ENCODE results near the gene GADL1. TPM values are rescaled to one million over a fixed set of nuclear protein-coding genes. Genes with fewer than 3 reads are reported as not detected.

The GADL1 gene
- total RNA-seq, 1 donor from 2014 or later, result 25.1 TPM

DNA sequence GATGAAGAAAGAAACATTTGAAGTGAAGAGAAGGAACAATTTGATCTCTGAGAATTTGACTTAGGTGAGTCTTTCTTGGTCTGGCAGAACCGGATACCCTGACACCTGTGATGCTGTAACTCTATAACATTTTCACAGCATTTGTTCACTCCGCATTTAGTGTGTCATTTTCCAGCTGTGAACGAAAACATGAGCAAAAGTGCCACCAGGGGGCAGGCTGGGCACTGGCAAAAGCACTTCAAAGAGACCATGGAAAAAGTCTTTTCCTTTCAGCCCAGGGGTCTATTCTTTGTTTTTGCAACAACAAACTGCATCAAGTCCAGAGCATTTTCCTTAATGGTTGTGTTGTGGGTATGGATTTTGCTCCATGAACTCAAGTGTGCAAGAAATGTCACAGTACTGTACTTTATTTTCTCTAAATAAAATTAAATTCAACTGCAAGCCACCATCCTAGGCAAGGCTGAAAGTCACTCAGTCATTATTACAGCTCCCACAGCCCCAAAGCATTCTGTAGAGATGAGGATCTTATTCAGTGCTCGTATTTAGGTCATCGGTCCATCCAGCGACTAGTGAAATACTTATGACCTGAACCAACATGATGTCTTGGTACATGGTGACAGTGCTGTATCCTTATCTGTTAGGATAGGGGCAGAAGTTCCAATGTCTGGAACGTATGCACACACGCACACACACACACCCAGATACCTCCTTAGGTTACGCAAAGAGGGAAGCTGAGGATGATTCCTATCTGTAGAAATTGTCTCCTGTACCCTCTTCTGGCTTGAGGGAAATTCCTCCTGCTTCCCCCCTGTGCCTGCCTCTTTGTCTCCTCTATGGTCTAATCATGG lies 125.5 kb downstream of the GADL1 start:
- Histone ChIP-seq H3K27ac (ENCODE audit: low read depth, low read length) (no peak overlapping the region), H3K4me3 (ENCODE audit: low read length in 3 of 3) (no peak overlapping the region), H3K9me3 (ENCODE audit: control insufficient read depth in 3 of 3, low read length in 3 of 3) (no peaks in the 10 kb centered on the region), H3K9ac (ENCODE audit: low read depth in 1 of 3, low read length in 3 of 3) (no peak overlapping the region), H3K36me3 (ENCODE audit: control insufficient read depth in 3 of 3, insufficient read depth in 3 of 3, low read length in 3 of 3) (no peaks in the 10 kb centered on the region), H3K27me3 (ENCODE audit: control insufficient read depth in 3 of 3, insufficient read depth in 3 of 3, low read length in 3 of 3) (no peaks in the 10 kb centered on the region), H3K4me1 (ENCODE audit: control insufficient read depth in 3 of 3, insufficient read depth in 3 of 3, low read length in 3 of 3) (peaks cover 7 to 18% (median 11%) of the 10 kb centered on the region in 3 donors)

DNA sequence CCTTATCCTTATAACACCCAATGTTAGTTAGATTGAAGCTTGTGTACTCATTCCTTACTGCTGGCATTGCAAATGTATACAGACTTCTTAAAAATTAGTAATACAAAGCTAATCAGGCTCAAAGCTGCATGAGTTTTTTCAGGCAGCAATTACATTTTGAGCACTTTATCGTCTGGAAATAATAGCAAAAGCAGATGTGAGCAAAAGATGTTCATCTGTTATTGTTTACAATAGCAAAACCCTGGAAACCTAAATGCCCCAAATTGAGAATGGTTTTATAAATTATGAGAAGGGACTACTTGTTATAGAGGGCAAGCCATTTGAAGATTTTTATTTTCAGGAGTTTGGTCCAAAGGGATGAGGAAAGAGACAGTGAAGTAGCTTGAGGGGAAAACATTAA lies 126.4 kb downstream of the GADL1 start:
- Histone ChIP-seq H3K27ac (ENCODE audit: low read depth, low read length) (no peak overlapping the region), H3K9me3 (ENCODE audit: control insufficient read depth in 3 of 3, low read length in 3 of 3) (no peaks in the 10 kb centered on the region), H3K4me3 (ENCODE audit: low read length in 3 of 3) (no peak overlapping the region), H3K4me1 (ENCODE audit: control insufficient read depth in 3 of 3, insufficient read depth in 3 of 3, low read length in 3 of 3) (peaks cover 7 to 18% (median 11%) of the 10 kb centered on the region in 3 donors), H3K36me3 (ENCODE audit: control insufficient read depth in 3 of 3, insufficient read depth in 3 of 3, low read length in 3 of 3) (no peaks in the 10 kb centered on the region), H3K9ac (ENCODE audit: low read depth in 1 of 3, low read length in 3 of 3) (no peak overlapping the region), H3K27me3 (ENCODE audit: control insufficient read depth in 3 of 3, insufficient read depth in 3 of 3, low read length in 3 of 3) (no peaks in the 10 kb centered on the region)

DNA sequence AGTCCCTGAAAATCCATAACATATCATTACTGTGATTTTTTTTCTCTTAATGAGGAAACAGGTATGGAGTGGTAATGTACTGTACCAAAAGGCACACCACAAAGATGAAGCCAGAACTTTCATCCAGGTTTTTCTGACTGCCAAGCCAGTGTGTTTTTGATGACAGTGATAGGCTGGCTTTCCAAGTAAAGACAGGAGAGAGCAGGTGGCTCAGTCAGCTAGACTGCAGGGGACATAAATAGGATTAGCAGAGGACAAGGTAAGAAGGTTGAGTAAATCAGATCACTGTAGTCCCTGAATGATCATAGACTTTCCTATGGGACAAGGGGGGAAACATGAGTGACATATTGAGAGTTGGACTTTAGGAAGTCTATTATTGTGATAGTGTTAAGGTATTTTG lies 127.9 kb downstream of the GADL1 start:
- Histone ChIP-seq H3K4me3 (ENCODE audit: low read length in 3 of 3) (no peak overlapping the region), H3K27ac (ENCODE audit: low read depth, low read length) (peak overlapping the region; percentile 17), H3K27me3 (ENCODE audit: control insufficient read depth in 3 of 3, insufficient read depth in 3 of 3, low read length in 3 of 3) (no peaks in the 10 kb centered on the region), H3K4me1 (ENCODE audit: control insufficient read depth in 3 of 3, insufficient read depth in 3 of 3, low read length in 3 of 3) (peaks cover 7 to 18% (median 11%) of the 10 kb centered on the region in 3 donors), H3K9ac (ENCODE audit: low read depth in 1 of 3, low read length in 3 of 3) (peak overlapping the region in 1 of 3 donors; percentile 2), H3K9me3 (ENCODE audit: control insufficient read depth in 3 of 3, low read length in 3 of 3) (no peaks in the 10 kb centered on the region), H3K36me3 (ENCODE audit: control insufficient read depth in 3 of 3, insufficient read depth in 3 of 3, low read length in 3 of 3) (no peaks in the 10 kb centered on the region)

DNA sequence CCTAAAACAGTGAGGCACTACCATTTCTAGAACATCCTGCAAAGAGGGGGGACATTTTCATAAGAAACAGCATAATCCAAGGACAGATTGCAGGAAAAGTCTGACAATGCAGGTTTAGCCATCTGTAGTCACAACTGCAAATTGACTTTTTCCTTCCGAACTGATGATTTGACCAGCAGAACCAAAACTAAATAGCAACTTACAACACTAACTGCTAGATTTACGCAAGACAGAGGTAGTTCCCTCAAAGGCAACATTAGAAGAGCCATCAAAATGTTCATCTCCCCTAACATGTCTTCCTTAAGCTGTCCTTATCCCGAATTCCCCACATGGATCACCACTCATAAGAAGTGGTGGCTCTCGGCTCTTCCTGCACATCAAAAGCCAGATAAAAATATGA lies 129.6 kb downstream of the GADL1 start:
- H3K27ac ChIP-seq (ENCODE audit: low read depth, low read length), result no peak overlapping the region
- H3K4me3 ChIP-seq (ENCODE audit: low read length in 3 of 3), result no peak overlapping the region
- H3K27me3 ChIP-seq (ENCODE audit: control insufficient read depth in 3 of 3, insufficient read depth in 3 of 3, low read length in 3 of 3), result no peaks in the 10 kb centered on the region
- no peaks in the 10 kb centered on the region for H3K36me3 ChIP-seq (ENCODE audit: control insufficient read depth in 3 of 3, insufficient read depth in 3 of 3, low read length in 3 of 3)
- H3K4me1 ChIP-seq (ENCODE audit: control insufficient read depth in 3 of 3, insufficient read depth in 3 of 3, low read length in 3 of 3), result peaks cover 7 to 13% (median 8%) of the 10 kb centered on the region in 3 donors
- no peak overlapping the region for H3K9ac ChIP-seq (ENCODE audit: low read depth in 1 of 3, low read length in 3 of 3)
- H3K9me3 ChIP-seq (ENCODE audit: control insufficient read depth in 3 of 3, low read length in 3 of 3), result no peaks in the 10 kb centered on the region

DNA sequence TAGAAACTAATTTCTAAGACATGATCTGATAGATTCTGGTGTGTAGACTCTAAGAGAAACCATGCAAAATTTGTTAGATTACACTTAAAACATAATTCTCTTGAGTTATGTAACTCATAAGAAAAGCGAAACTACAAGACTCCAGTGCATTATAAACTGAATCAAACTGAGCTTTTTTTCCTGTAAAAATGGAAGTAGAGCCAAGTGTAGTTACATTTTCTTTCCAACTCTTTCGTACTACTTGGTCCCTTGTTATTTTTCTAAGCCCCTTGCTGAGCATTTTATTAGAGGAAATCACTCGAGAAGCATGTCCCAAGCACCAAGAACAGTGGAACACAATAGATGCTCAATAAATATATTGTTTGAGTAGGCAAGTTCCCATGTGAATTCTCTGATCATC lies 130.2 kb downstream of the GADL1 start:
- H3K4me1 ChIP-seq (ENCODE audit: control insufficient read depth in 3 of 3, insufficient read depth in 3 of 3, low read length in 3 of 3), result peaks cover 7 to 13% (median 8%) of the 10 kb centered on the region in 3 donors
- H3K36me3 ChIP-seq (ENCODE audit: control insufficient read depth in 3 of 3, insufficient read depth in 3 of 3, low read length in 3 of 3), result no peaks in the 10 kb centered on the region
- H3K4me3 ChIP-seq (ENCODE audit: low read length in 3 of 3), result no peak overlapping the region
- no peaks in the 10 kb centered on the region for H3K27me3 ChIP-seq (ENCODE audit: control insufficient read depth in 3 of 3, insufficient read depth in 3 of 3, low read length in 3 of 3)
- H3K9me3 ChIP-seq (ENCODE audit: control insufficient read depth in 3 of 3, low read length in 3 of 3), result no peaks in the 10 kb centered on the region
- H3K27ac ChIP-seq (ENCODE audit: low read depth, low read length), result no peak overlapping the region
- H3K9ac ChIP-seq (ENCODE audit: low read depth in 1 of 3, low read length in 3 of 3), result no peak overlapping the region

DNA sequence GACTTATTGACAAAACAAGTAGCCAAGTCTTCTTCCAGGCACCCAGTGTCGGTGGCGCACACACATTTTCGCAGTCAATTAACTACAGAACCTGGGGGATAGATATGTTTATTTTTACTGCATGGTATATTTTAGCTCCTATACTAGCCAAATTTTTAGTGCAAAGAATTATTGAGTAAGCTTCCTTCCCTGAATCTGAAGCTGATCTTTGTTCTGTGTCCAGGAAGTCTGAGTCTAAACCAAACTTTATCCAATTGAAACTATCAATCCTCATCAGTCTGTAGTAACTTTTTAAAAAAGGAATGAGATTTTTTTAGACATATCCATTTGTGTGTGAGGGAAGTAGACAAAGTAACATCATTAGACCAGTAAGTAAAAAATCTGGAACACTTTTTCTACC lies 133.1 kb downstream of the GADL1 start:
- H3K27ac ChIP-seq (ENCODE audit: low read depth, low read length), result no peak overlapping the region
- no peaks in the 10 kb centered on the region for H3K36me3 ChIP-seq (ENCODE audit: control insufficient read depth in 3 of 3, insufficient read depth in 3 of 3, low read length in 3 of 3)
- H3K9me3 ChIP-seq (ENCODE audit: control insufficient read depth in 3 of 3, low read length in 3 of 3), result no peaks in the 10 kb centered on the region
- H3K9ac ChIP-seq (ENCODE audit: low read depth in 1 of 3, low read length in 3 of 3), result no peak overlapping the region
- no peak overlapping the region for H3K4me3 ChIP-seq (ENCODE audit: low read length in 3 of 3)
- peaks cover 6 to 12% (median 11%) of the 10 kb centered on the region in 3 donors for H3K4me1 ChIP-seq (ENCODE audit: control insufficient read depth in 3 of 3, insufficient read depth in 3 of 3, low read length in 3 of 3)
- H3K27me3 ChIP-seq (ENCODE audit: control insufficient read depth in 3 of 3, insufficient read depth in 3 of 3, low read length in 3 of 3), result no peaks in the 10 kb centered on the region

DNA sequence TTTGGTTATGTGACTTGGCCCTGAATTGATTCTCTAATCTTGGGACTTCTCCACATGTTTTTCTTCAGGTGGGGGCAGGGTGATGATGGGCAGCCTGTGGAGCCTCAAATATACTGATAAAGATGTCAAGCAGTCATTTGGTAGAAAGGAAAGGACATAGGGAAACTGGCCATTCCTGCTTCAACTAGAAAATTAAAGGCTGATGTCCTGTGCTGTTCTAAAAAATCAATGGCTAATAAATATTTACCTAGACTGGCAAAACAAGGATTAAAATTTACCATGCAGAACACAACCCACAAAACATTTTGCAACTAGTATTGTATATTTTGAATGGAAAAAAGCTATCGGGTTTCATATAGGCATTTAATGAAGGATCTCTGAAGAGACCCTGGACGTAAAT lies 133.7 kb downstream of the GADL1 start:
- H3K4me3 ChIP-seq (ENCODE audit: low read length in 3 of 3), result no peak overlapping the region
- H3K36me3 ChIP-seq (ENCODE audit: control insufficient read depth in 3 of 3, insufficient read depth in 3 of 3, low read length in 3 of 3), result no peaks in the 10 kb centered on the region
- H3K9me3 ChIP-seq (ENCODE audit: control insufficient read depth in 3 of 3, low read length in 3 of 3), result no peaks in the 10 kb centered on the region
- H3K9ac ChIP-seq (ENCODE audit: low read depth in 1 of 3, low read length in 3 of 3), result no peak overlapping the region
- H3K4me1 ChIP-seq (ENCODE audit: control insufficient read depth in 3 of 3, insufficient read depth in 3 of 3, low read length in 3 of 3), result peaks cover 6 to 8% (median 7%) of the 10 kb centered on the region in 3 donors
- H3K27ac ChIP-seq (ENCODE audit: low read depth, low read length), result no peak overlapping the region
- no peaks in the 10 kb centered on the region for H3K27me3 ChIP-seq (ENCODE audit: control insufficient read depth in 3 of 3, insufficient read depth in 3 of 3, low read length in 3 of 3)

DNA sequence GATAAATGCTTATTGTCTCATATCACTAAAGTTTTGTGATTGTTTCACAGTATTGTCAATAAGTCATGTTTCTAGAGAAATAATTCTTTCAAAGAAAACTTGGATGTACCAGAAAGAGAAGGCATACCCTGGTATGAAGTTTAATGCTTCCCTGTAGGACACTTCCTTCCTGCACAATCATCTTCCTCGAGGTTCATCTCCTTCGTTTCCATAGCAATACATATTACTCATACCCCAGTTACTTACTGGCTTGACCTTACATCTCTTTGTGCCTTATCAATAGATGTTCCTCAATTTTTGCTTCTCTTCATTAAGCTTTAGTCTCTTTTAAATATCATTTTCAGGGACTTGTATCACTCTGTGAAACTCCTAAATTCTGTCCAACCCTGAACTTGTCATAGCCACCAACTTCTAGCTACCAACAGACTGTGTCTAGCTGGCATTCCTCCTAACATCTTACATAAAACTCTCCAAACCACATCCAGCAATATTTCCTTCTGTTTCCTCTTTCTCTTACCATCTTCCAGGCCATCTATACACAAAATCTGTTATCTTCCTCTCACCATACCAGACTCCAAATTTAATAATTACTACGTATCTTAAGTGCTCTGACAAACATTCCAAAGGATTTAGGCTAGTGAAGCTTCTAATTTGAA lies 134.3 kb downstream of the GADL1 start:
- Histone ChIP-seq H3K9ac (ENCODE audit: low read depth in 1 of 3, low read length in 3 of 3) (no peak overlapping the region), H3K27me3 (ENCODE audit: control insufficient read depth in 3 of 3, insufficient read depth in 3 of 3, low read length in 3 of 3) (no peaks in the 10 kb centered on the region), H3K4me1 (ENCODE audit: control insufficient read depth in 3 of 3, insufficient read depth in 3 of 3, low read length in 3 of 3) (peaks cover 6 to 13% (median 8%) of the 10 kb centered on the region in 3 donors), H3K4me3 (ENCODE audit: low read length in 3 of 3) (no peak overlapping the region), H3K27ac (ENCODE audit: low read depth, low read length) (no peak overlapping the region), H3K9me3 (ENCODE audit: control insufficient read depth in 3 of 3, low read length in 3 of 3) (no peaks in the 10 kb centered on the region), H3K36me3 (ENCODE audit: control insufficient read depth in 3 of 3, insufficient read depth in 3 of 3, low read length in 3 of 3) (no peaks in the 10 kb centered on the region)

DNA sequence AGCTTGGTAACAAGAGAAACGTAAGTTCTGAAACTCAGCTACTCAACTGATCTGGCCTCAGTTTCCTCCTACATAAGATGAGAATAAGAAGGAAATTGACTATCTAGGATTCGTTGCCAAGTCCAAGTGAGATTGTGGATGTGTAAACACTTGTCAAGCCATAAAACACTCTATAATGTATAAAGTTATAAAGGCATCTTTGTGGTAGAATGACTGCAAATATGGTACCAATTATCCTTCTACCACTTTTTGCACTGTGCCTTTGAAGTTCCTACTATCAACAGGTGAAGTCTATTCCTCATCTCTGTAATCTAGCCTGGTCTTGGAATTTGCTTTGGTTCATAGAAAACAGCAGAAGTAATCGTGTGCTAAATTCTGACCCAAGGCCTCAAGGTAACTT lies 138.2 kb downstream of the GADL1 start:
- Histone ChIP-seq H3K9me3 (ENCODE audit: control insufficient read depth in 3 of 3, low read length in 3 of 3) (no peaks in the 10 kb centered on the region), H3K36me3 (ENCODE audit: control insufficient read depth in 3 of 3, insufficient read depth in 3 of 3, low read length in 3 of 3) (no peaks in the 10 kb centered on the region), H3K27me3 (ENCODE audit: control insufficient read depth in 3 of 3, insufficient read depth in 3 of 3, low read length in 3 of 3) (no peaks in the 10 kb centered on the region), H3K4me1 (ENCODE audit: control insufficient read depth in 3 of 3, insufficient read depth in 3 of 3, low read length in 3 of 3) (peaks cover 6 to 15% (median 8%) of the 10 kb centered on the region in 3 donors), H3K9ac (ENCODE audit: low read depth in 1 of 3, low read length in 3 of 3) (no peak overlapping the region), H3K4me3 (ENCODE audit: low read length in 3 of 3) (no peak overlapping the region), H3K27ac (ENCODE audit: low read depth, low read length) (no peak overlapping the region)

DNA sequence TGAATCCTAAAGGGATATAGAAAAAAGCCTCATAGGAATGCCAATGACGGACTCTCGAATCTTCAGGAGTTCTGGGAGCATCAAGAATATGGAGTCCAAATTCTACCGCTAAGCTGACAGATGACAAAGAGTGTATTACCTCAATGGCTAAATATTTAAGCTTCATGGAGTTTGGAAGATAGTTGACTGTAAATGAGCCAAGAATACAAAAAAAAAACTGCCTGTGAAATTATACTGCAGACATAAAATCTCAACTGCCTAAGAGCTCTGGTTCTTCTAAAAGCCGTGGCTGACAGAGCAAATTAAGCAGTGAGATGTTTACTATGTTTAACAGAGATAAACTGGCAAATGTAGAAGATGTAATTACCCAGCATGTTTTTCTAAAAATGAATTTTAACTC lies 140.0 kb downstream of the GADL1 start:
- no peak overlapping the region for H3K9ac ChIP-seq (ENCODE audit: low read depth in 1 of 3, low read length in 3 of 3)
- H3K9me3 ChIP-seq (ENCODE audit: control insufficient read depth in 3 of 3, low read length in 3 of 3), result no peaks in the 10 kb centered on the region
- no peaks in the 10 kb centered on the region for H3K27me3 ChIP-seq (ENCODE audit: control insufficient read depth in 3 of 3, insufficient read depth in 3 of 3, low read length in 3 of 3)
- no peak overlapping the region for H3K27ac ChIP-seq (ENCODE audit: low read depth, low read length)
- H3K4me3 ChIP-seq (ENCODE audit: low read length in 3 of 3), result no peak overlapping the region
- peaks cover 7 to 16% (median 12%) of the 10 kb centered on the region in 3 donors for H3K4me1 ChIP-seq (ENCODE audit: control insufficient read depth in 3 of 3, insufficient read depth in 3 of 3, low read length in 3 of 3)
- no peaks in the 10 kb centered on the region for H3K36me3 ChIP-seq (ENCODE audit: control insufficient read depth in 3 of 3, insufficient read depth in 3 of 3, low read length in 3 of 3)
